A549 (cell line): ENCODE results near the gene FAM89B. TPM values are rescaled to one million over a fixed set of nuclear protein-coding genes. Genes with fewer than 3 reads are reported as not detected.
A peak's percentile ranks its signal among the peaks of the same experiment; 100 is the strongest.

Experiments
- BCL3 ChIP-seq: fragments of >200 bp; sonication (Bioruptor Twin); formaldehyde crosslinking; IDR thresholded peaks from 3 replicates; pipeline ENCODE4 v1.6.1; 2016
- CBX2 ChIP-seq: fragments of 200-600 bp; sonication (generic); IDR thresholded peaks from 2 replicates; pipeline ENCODE4 v1.6.1; 2016; ENCODE audit warnings: low read depth, mild to moderate bottlenecking, borderline replicate concordance
- CHD2 ChIP-seq: fragments of 150-350 bp; IDR thresholded peaks from 2 replicates; pipeline ENCODE4 v1.6.1; 2014; ENCODE audit warnings: low read length; ENCODE audit not compliant: partially characterized antibody
- CTCF ChIP-seq: fragments of >200 bp; sonication (Bioruptor Twin); formaldehyde crosslinking; IDR thresholded peaks from 3 replicates; pipeline ENCODE4 v1.5.1; 2016
- E2F6 ChIP-seq: IDR thresholded peaks from 2 replicates; pipeline ENCODE4 v1.6.1; 2012; ENCODE audit warnings: low read depth, borderline replicate concordance
- EHF ChIP-seq: fragments of 250-450 bp; sonication (Bioruptor Pico); IDR thresholded peaks from 2 replicates; pipeline ENCODE4 v1.5.0; 2020; ENCODE audit warnings: mild to moderate bottlenecking
- EP300 ChIP-seq, 2 experiments: fragments of >200 bp; sonication (Bioruptor Twin); formaldehyde crosslinking; IDR thresholded peaks; 2 replicates in 1 of 2; 3 replicates in 1 of 2; pipeline ENCODE4 v1.6.1; 2016 to 2017
- FOSL2 ChIP-seq, 2 experiments: fragments of 450-650 bp in 1 of 2; fragments of >200 bp in 1 of 2; sonication (Bioruptor Twin) in 1 of 2; formaldehyde crosslinking; IDR thresholded peaks; 2 replicates each; pipeline versions ENCODE4 v1.5.0 to v1.6.1; 2016 to 2020; ENCODE audit warnings: mild to moderate bottlenecking in 1 of 2, moderate library complexity in 1 of 2
- FOXS1 ChIP-seq: fragments of 250-450 bp; sonication (Bioruptor Pico); IDR thresholded peaks from 2 replicates; pipeline ENCODE4 v1.5.0; 2020; ENCODE audit warnings: mild to moderate bottlenecking, moderate library complexity
- GATA3 ChIP-seq: IDR thresholded peaks from 2 replicates; pipeline ENCODE4 v1.6.1; 2012; ENCODE audit warnings: borderline replicate concordance
- HES2 ChIP-seq: fragments of >200 bp; sonication (Bioruptor Twin); formaldehyde crosslinking; IDR thresholded peaks from 2 replicates; pipeline ENCODE4 v1.6.1; 2016
- HMGXB4 ChIP-seq: fragments of 250-450 bp; sonication (Bioruptor Pico); IDR thresholded peaks from 2 replicates; pipeline ENCODE4 v1.5.0; 2021; ENCODE audit warnings: mild to moderate bottlenecking, moderate library complexity, borderline replicate concordance
- HOXB13 ChIP-seq: fragments of 250-450 bp; sonication (Bioruptor Pico); IDR thresholded peaks from 2 replicates; pipeline ENCODE4 v1.5.0; 2020; ENCODE audit warnings: low read depth, mild to moderate bottlenecking, moderate library complexity
- JUN ChIP-seq, 2 experiments: fragments of >200 bp; sonication (Bioruptor Twin); formaldehyde crosslinking; IDR thresholded peaks; 2 replicates in 1 of 2; 3 replicates in 1 of 2; pipeline ENCODE4 v1.6.1; 2016 to 2017
- MAZ ChIP-seq: fragments of 150-350 bp; IDR thresholded peaks from 2 replicates; pipeline ENCODE4 v1.6.1; 2014; ENCODE audit warnings: antibody characterized with exemption, low read depth, low read length, borderline replicate concordance
- PBX3 ChIP-seq: IDR thresholded peaks from 2 replicates; pipeline ENCODE4 v1.6.1; 2012
- PHF8 ChIP-seq: fragments of 200-600 bp; sonication (generic); IDR thresholded peaks from 2 replicates; pipeline ENCODE4 v1.6.1; 2016; ENCODE audit warnings: low read depth, mild to moderate bottlenecking, antibody characterized with exemption, moderate library complexity, borderline replicate concordance
- POLR2A ChIP-seq: IDR thresholded peaks from 2 replicates; pipeline ENCODE4 v1.6.1; 2012; ENCODE audit warnings: mild to moderate bottlenecking, low read length
- POLR2AphosphoS2 ChIP-seq: conservative IDR thresholded peaks from 2 replicates; pipeline ENCODE4 v1.6.1; 2012; ENCODE audit warnings: low read length, improper control_type of control experiment, inconsistent platforms
- RAD21 ChIP-seq, 2 experiments: fragments of >200 bp in 1 of 2; sonication (Bioruptor Twin) in 1 of 2; formaldehyde crosslinking in 1 of 2; IDR thresholded peaks in 1 of 2; conservative IDR thresholded peaks in 1 of 2; 2 replicates in 1 of 2; 3 replicates in 1 of 2; pipeline ENCODE4 v1.6.1; 2012 to 2018; ENCODE audit warnings: inconsistent platforms in 1 of 2
- RCOR1 ChIP-seq: fragments of 150-350 bp; IDR thresholded peaks from 2 replicates; pipeline ENCODE4 v1.6.1; 2014; ENCODE audit warnings: antibody characterized with exemption, low read length, low read depth
- REST ChIP-seq: fragments of 200-600 bp; sonication (generic); IDR thresholded peaks from 2 replicates; pipeline ENCODE4 v1.6.1; 2016; ENCODE audit warnings: antibody characterized with exemption, mild to moderate bottlenecking, moderate library complexity
- RFX5 ChIP-seq: fragments of 450-650 bp; IDR thresholded peaks from 2 replicates; pipeline ENCODE4 v1.7.1; 2014; ENCODE audit warnings: antibody characterized with exemption, mild to moderate bottlenecking, moderate library complexity
- SMC3 ChIP-seq: fragments of >200 bp; sonication (Bioruptor Twin); formaldehyde crosslinking; IDR thresholded peaks from 3 replicates; pipeline ENCODE4 v1.6.1; 2018; ENCODE audit warnings: inconsistent platforms
- SREBF2 ChIP-seq: fragments of 450-650 bp; IDR thresholded peaks from 2 replicates; pipeline ENCODE4 v1.6.1; 2014; ENCODE audit warnings: mild to moderate bottlenecking, moderate library complexity
- TP53 ChIP-seq: fragments of 250-450 bp; sonication (Bioruptor Pico); IDR thresholded peaks from 2 replicates; pipeline ENCODE4 v1.5.0; 2021; ENCODE audit warnings: mild to moderate bottlenecking, moderate library complexity
- USF2 ChIP-seq: fragments of 450-650 bp; IDR thresholded peaks from 2 replicates; pipeline ENCODE4 v1.6.1; 2014; ENCODE audit warnings: antibody characterized with exemption
- ZC3H11A ChIP-seq: fragments of 450-650 bp; IDR thresholded peaks from 2 replicates; pipeline ENCODE4 v1.6.1; 2014; ENCODE audit warnings: antibody characterized with exemption, mild to moderate bottlenecking
- polyA plus RNA-seq, 4 experiments: library from polyadenylated mRNA; depleted of rRNA in 3 of 4; stranded (reverse); fragments of >200 nt; fragmentation: RNase III in 1 of 4; extraction: RNeasy Plus Mini Kit Qiagen cat#74134 plus additional on column Dnase treatment in 1 of 4; gene quantifications; 2 replicates in 3 of 4; 3 replicates in 1 of 4; pipeline ENCODE4 v1.2.3, GENCODE V29; 2011 to 2017

Gene FAM89B
- polyA plus RNA-seq, 2 of the 4 experiments (the other 2 are of a cell fraction), result 13.5 to 23.9 TPM

- no peak for TF ChIP-seq HES2
- no peak for TF ChIP-seq PHF8
- TF ChIP-seq PBX3, result no peak; the same call in 1 of the 2 replicates
- peak; percentile 26 to 64; a peak in 4 of 5 replicates for TF ChIP-seq RAD21 (conservative IDR thresholded peaks at IDR 0.05 in 1 of 2, IDR thresholded peaks at IDR 0.05 in 1 of 2)
- no peak for TF ChIP-seq RCOR1
- TF ChIP-seq POLR2AphosphoS2, result no peak
- TF ChIP-seq JUN (IDR thresholded peaks at IDR 0.05), result peak in 1 of 2 experiments; percentile 79; a peak in 2 of 5 replicates
- TF ChIP-seq MAZ, result no peak
- peak; percentile 77 for TF ChIP-seq SMC3
- no peak for TF ChIP-seq SREBF2
- TF ChIP-seq BCL3, result peak; percentile 59; the same call in 1 of the 3 replicates
- TF ChIP-seq REST, result peak; percentile 55
- TF ChIP-seq GATA3, result 0 out of 2 replicates have a peak, but pooled peaks have one; percentile 18
- TF ChIP-seq E2F6, result no peak
- TF ChIP-seq POLR2A, result peak; percentile 28; the same call in 1 of the 2 replicates
- no peak for TF ChIP-seq TP53 (CRISPR knock-in tag)
- TF ChIP-seq EHF (CRISPR knock-in tag), result no peak
- no peak for TF ChIP-seq FOXS1
- TF ChIP-seq HOXB13 (CRISPR knock-in tag), result no peak
- no peak for TF ChIP-seq CHD2
- TF ChIP-seq CTCF, result peak; percentile 96
- TF ChIP-seq FOSL2 (IDR thresholded peaks at IDR 0.05), result no peak
- no peak for TF ChIP-seq FOSL2 (CRISPR knock-in tag; IDR thresholded peaks at IDR 0.05)
- no peak for TF ChIP-seq HMGXB4 (CRISPR knock-in tag)
- no peak for TF ChIP-seq USF2
- TF ChIP-seq ZC3H11A, result no peak
- TF ChIP-seq EP300 (IDR thresholded peaks at IDR 0.05), result no peak
- TF ChIP-seq RFX5, result no peak
- no peak for TF ChIP-seq CBX2
These were observed 1.9 kb downstream of the FAM89B start (continued) for GRCh38 chr11:65574109-65574810.
